Activated T-cell treated with anti-CD3 and anti-CD28 coated beads for 48 hours (primary cell): Measurements from ENCODE around the gene SGCE.

Experiments used
- DNase-seq: peaks from one replicate; pipeline ENCODE4 v3.0.0-alpha.2; 2020; ENCODE audit warnings: low read depth

SGCE gene

DNA sequence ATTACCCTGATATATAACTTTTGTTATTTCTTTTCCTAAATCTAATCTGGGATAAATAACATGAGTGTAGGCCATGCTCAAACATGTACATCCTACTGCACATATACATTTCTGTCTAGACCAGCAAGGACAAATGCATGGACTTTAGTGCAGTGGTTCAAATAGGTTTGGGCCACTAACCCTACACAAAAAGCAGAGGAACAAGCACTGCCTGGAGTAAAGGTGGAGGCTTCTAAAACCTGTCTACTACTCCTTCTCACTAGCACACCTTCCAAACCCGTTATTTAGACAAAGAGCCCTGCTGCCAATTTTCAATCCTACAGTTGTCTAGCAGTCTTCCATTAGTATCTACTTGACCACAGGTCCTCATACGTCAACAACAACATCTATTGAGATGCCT is 34.8 kb downstream of the SGCE start:
- no peak for DNase-seq

DNA sequence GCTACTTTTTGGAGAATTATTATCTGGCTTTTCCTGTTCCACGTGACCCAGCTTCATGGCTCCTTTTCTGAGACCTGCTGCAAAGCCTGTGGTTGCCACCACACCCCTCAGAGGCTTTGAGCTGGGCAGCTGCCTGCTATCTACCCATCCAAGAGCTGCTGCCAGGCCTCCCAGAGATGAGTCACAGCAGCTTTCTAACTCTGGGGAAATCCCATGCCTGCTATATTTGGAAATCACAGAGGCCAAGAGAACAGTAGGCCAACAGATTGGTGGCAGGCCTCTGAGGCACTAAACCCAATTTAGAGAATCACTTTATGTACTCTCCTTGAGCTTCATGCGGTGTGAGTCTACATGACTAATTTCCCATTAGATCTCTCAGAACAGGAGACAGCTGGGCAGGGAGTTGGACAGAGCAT is 35.2 kb downstream of the SGCE start:
- peak; percentile 35 for DNase-seq

DNA sequence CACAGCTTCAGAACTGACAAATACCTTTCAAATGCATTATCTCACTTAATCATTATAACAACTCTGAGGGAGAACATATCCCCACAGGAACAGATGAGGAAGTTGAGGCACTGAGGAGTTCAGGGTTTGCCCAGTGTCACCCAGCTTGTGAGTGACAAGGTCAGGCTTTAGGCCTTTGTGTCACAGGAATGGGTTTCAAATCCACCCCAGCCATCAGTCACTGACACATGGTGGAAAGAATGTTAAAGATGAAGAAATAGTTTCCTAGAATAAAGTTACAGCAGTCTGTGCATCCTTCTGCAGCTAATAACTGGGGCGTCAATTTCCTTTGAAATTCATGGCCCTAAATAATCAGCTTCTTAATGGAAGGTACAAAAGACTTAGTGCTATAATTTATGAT is 37.8 kb downstream of the SGCE start:
- DNase-seq = no peak

DNA sequence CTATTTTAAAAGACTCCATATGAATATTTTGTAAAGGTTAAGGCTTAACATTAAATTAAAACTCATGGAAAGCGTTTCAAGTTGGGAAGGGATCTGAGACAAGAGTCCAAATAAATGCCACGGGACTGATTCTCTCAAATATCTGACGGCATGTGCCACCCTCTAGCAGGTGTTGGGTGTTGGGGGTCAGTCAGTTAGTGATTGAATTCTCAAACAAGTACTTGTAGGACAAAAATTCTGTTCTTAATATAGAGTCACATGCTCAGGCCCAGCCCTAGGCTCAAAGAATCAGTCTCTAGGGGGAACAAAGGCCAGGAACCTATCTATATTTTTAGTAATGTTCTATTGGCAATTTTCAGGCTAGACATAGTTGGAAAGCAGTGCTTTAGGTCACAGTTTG is 39.1 kb downstream of the SGCE start:
- no peak for DNase-seq

DNA sequence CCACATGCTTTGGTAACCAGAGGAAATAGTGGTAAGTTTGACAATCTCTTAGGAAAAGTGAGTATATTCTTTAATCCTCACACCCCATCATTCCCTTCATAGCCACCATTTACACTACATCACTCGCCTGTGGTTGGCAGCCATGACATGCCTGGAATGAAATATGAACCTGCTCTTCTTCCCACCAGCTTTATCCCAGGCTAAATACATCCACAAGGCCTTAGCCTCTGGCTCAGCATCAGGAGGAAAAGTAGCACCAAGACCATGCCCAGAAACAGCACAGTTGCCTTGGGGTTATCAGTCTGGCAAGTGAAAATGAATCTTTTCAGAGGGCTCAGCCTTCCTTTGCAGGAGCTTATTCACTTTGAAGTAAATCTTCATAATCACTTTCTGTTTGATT is 40.3 kb downstream of the SGCE start:
- no peak for DNase-seq

DNA sequence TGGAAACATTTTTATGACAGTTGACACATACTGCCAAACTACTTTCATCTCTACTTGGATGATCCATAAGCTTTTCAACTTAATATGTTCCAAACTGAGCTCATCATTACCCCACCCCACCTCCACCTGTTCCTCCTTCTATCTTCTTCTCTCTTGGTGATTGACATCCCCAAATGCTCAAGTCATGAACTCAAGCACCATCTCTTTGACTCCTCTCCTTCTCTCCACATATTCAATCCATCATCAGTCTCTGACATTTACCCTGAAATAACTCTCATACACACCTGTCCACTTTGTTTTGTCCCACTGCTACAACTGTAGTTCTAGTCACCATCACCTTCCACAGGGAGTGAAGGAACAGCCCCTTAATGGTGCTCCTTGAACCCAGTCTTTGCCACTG is 43.3 kb downstream of the SGCE start:
- DNase-seq = no peak

DNA sequence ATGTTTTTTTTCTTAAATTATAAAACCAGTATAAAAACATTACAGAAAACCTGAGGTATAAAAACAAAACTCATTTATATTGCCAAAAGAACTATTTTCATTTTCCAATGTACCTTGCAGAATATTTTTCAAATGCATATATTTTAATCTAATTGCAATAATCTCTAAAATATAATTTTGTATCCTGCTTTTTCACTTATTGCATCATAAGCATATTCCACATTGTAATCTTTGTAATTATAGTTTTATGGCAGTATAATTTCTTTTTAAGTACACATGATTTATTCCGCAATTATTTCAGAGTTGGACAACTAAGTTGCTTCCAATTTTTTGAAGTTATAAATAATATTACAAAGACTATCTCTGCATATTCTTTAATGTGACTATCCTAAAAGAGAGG is 43.7 kb downstream of the SGCE start:
- no peak for DNase-seq

DNA sequence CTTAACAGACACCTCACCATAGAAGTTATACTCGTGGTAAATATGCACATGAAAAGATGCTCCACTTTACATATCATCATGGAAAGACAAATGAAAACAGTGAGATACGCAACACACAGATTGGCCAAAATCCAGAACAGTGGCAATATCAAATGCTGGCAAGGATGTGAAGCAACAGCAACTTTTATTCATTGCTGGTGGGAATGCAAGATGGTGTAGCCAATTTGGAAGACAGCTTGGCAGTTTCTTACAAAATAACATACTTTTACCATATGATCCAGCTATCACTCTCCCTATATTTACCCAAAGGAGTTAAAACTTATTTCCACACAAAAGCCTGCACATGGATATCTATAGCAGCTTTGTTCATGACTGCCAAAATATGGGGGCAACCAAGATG is 46.4 kb downstream of the SGCE start:
- no peak for DNase-seq

DNA sequence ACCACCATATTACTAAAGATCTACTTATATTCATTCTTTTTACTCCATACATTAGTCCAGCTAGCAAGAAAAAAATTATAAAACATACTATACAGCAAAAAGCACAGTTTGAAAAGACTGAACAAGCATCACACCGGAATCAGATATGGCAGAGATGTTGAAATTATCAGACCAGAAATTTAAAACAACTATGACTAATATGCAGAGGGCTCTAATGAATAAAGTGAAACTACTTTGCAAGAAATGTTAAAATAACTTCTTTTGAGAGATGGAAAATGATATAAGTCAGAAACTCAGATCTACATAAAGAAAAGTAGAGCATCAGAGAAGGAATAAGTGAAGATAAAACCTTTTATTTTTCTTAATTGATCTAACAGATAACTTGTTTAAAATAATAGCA is 50.9 kb downstream of the SGCE start:
- DNase-seq = no peak

DNA sequence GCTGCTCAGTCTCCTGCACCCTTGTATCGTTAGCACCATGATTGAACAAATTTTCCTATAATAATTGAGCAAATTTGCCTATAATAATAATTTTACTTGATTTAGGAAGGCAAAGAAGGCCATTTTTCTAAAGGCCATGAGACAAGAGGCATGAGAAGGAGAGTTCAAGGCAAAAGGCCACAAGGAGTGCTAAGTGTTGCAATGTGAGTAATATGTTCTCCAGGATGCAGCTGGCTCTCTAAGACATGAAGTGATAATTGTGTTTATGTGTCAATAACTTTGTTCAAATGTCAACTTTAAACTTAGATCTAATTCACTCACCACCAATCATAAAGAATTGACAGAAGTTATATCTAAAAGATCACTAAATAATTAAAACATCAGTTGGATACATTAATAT is 53.8 kb downstream of the SGCE start:
- DNase-seq = no peak

DNA sequence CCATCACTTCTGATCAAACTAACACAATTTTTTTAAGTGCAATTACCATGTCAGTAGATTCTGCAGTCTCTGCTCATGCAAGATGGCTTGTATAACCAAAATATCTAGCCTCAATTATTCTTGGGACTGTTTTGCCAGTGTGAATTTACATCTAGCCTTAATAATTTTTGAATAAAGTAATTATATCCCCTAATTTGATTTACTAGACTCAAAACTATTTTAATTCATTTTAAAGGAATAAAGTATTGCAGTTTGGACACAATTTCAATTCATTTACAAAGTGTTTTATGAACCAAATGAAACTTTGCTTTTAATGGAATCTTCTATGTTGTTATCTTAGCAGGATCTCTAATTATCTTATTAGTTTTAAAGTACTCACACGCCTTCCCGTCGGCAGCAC is 55.7 kb downstream of the SGCE start:
- DNase-seq = no peak

DNA sequence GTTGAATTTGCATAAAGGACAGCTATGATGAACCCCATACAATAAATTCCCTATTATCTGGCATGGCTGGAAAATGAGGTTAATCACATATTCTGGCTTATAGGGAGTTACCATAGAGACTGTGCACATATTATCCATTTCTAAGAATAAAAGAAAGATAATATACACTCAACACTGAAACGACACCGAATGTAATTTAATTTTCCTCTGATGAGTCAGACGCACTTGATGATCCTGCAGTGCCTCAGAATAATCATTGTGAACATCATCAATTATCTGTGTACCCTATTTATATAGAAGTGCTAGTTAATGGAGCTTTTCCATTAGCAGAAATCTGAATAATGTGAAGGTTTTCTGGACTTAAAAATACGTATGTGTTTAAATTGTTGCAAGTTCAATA is 60.2 kb downstream of the SGCE start:
- DNase-seq = no peak

DNA sequence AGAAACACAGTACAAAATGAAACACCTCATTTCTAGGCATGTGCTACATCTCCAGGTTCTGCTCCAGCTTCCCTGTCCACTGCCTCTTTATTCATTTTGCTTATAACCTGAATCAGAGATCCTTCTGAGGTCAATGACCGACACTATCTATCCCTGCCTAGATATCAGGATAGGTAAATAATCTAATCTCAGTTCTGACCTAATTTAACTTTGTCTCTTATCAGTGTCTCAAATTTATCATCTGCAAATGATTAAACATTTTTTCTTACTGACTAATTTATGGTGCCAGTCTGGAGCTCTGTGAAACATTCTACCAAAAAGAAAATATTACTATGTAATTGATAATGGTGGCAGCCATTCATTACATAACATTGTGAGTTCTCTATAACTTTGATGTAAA is 61.1 kb downstream of the SGCE start:
- no peak for DNase-seq

DNA sequence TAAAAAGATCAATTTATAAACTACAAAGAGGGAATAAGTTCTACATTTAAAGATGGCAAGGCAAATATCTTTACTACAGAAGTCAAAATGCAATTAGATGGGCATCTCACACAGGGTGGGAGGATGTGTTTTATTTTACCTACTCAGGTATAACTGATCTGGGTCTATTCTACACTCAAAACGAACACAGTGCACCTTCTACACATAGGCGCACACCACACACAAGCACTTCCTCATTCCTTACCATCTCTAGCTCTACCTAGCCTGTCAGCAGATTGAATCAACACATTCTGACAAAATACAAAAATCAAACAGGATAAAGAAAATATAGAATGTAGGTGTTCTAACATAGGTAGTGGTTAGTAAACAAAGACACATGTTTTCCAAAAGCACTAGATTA is 64.8 kb downstream of the SGCE start:
- DNase-seq = no peak

DNA sequence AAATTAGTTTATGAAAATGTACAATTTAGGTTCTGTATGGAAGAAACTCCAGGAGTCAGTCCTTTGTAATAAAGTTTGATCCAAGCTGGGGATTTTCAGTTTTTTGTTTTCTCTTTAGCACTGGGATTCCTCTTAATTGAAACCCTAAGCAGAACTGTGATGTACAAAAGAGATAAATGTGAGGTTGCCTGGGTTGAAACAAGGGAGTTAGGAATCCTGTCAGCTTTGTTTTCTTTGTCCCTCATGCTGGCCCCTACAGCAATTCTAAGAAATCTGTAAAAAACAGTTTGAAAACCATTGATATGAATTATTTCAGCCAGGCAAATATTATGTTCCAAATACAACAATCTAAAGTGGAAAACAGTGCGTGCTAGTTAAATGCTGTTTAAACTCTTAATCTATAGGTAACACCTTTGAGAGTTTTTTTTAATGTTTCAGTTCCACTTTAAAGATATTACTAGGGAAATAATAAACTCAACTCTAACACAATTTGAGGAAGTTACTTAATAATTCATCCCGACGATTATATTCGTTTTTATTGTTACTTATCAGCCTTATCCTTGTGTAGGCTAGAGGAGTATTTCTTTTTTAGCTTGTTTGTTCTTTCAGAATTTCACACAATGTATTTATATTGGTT is 65.3 kb downstream of the SGCE start:
- DNase-seq = no peak

DNA sequence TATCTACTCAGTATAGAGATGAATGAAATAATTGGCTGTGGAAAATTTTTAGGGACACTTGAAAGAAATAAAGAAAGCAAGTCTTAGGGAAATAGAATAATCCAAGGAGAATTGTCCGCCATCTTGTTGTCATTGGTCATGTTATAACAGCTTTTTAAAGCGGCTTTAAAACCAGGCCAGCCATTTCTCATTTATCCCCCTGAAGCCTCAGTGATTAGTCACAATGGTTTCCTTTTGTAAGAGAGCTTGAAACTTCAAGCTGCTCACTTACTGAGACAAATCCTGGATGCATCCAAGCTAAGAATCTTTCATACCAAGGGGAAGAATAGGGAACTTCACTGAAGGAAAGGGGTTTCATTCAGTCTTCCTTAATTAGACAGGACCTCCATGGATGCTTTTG is 67.9 kb downstream of the SGCE start:
- no peak for DNase-seq

DNA sequence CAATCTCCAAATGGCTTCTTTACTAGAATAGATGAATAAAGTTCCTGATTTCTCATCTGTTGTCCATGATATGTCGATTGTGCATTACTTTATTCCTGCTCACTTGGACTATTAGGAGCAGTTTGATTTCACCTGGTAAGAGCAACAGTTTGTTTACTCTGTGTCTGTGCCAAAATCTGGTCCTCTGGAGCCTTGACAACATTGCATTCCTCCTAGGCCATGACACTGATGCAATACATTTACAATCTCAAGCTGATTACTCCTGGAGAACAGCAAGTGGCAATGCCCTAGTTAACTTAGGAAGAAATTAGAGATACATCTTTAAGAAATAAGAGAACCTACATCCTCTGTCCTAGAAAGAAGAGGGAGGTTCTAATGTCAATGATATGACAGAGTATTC is 71.8 kb downstream of the SGCE start:
- no peak for DNase-seq

DNA sequence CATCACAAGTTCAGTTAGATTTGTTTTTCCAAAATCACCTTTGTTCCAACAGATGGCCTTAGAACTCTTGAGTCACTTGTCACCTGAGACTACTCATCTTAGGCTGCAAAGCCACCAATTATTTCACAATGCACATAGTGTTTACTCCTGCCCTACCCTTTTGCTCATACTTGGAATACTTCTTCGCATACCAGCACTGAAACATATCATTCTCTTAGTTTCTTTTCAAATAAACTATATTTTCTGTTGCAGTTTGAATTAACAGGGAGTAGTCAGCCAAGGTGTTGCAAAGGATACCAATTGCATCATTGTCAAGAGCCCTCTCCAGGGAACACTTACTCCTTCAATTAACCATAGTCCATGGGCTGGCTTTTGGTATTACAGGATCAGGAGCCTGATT is 75.3 kb downstream of the SGCE start:
- DNase-seq = no peak

DNA sequence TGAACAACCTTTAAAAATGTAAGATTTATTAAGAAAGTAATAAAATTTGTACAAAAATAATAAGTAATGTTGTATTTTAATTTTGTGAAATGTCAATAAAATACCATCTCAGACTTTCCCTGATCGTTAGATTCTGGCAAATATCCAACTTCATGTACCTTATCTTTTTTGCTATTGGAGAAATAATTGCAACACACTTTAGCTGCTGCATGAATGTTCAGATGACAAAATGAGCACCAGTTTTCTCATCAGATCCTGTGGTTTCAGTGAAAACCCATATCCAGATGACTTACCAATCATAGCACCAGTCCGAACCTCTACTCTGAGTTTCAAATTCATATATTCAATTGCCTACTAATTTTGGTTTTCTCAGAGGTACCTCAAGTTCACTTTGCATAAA is 76.5 kb downstream of the SGCE start:
- no peak for DNase-seq

DNA sequence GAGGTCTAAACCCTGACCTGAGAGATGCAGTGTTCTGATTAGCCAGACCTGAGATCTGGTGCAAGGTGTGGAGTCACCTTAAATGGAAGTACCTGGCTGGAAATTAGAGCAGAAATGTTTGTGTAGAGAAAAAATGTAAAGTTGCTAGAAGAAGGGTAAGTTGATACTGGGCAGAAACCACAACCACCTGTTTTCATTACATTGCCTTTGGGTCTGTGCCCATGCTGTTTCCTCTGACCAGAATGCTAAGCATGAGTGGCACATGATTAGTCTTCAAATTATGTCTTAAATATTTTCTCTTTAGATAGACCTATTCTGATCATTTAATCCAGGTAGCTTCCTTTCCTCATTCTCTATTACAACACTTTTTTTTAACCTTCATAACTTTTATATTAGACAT is 77.3 kb downstream of the SGCE start:
- no peak for DNase-seq

DNA sequence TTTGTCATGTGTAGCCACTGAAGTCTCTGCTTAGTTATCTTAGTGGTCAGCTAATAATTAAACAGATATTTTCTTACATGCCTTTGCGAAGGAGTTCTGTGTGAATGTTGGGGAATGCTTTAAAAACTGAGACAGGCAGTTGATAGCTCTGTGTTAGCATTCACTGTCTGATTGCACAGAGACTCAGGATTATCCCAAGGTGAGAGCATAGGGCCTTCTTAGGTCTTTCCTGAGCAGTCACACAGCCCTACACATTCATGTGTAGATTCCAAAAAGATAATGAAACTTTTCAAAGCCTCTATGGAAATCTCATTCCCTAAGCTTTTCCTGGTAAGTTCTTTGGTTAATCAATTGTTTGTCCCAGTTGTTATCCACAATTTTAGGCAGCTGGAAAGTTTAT is 78.6 kb downstream of the SGCE start:
- DNase-seq = no peak

DNA sequence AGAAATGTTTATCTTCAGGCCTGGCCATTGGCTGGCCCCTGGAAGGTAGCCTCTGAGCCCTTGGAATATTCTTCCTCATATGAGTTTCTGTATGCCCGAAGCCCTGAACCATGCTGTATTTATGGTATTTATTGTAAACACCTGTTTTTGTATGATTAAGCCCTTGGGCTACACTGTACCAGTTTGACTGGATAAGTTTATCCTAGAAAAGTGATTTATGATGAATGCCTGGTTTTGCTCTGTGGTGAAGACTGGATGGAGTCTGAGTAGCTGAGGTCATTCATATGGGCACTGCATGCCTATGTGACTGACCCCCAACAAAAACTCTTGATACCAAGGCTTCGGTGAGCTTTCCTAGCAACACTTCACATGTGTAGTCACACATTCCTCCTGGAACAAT is 79.6 kb downstream of the SGCE start:
- DNase-seq = no peak

DNA sequence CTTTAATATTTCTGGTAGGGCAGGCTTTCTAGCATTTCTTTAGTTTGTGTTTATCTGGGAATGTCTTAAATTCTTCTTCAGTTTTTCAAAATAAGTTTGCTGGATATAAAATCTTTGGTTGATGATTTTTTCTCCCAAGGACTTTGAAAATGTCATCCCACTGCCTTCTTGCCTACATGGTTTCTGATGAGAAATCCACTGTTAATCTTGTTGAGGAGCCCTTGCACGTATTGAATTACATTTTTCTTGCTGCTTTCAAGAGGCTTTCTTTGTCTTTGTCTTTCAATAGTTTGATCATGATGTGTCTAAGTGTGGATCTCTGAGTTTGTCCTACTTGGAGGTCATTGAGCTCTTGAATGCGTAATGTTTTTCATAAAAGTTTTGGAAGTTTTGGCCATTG is 80.3 kb downstream of the SGCE start:
- DNase-seq = no peak

DNA sequence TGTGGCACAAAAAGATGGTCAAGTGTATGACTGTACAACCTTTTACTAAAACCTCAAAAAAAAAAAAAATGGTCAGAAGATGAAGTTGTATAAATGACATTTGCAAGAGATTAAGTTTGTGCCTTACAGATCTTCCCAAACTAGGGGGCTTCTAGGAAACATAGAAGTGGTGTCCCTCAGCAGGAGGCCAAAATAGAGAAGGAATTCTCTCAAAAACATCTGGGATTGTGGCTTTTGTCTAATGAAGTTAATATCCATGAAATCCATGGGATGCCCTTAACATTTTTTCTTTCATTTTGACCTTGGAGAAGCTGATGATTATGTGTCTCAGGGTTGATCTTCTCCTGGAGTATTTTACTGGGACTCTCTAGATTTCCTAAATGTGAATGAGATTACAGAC is 84.1 kb downstream of the SGCE start:
- DNase-seq = no peak

DNA sequence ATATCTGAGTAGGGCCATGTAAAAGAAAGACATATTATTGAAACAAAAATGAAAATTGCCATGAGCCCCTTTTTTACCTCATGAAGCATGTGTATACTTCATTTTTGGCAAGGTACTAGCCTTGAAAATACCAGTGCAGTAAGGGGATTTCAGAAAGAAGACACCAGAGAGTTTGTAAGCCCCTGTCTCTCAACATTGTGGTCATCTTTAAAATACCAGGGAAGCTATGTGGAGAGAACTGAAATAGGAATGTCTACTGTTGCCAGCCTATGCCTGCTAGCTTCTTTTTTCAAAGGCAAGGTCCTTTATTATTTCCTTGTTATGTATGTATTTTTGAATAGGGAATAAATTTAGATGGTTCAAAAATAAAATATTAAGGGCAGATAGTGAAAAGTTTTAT is 88.5 kb downstream of the SGCE start:
- no peak for DNase-seq
